NCI-H460 (cell line): Measurements from ENCODE around the gene ROBO2. TPM values are rescaled to one million over a fixed set of nuclear protein-coding genes. Genes with fewer than 3 reads are reported as not detected.

Experiments used
- DNase-seq: peaks from one replicate; pipeline ENCODE4 v3.0.0-alpha.2; 2016; ENCODE audit warnings: low read depth; ENCODE audit errors: extremely low read depth
- total RNA-seq: library from RNA; depleted of rRNA; stranded (reverse); fragments of >200 nt; shearing (Covaris generic); gene quantifications from 2 replicates; pipeline ENCODE4 v1.2.3, GENCODE V29; 2014

Gene ROBO2
- total RNA-seq, 1 experiment from 2014 or later = 0.05 TPM

DNA sequence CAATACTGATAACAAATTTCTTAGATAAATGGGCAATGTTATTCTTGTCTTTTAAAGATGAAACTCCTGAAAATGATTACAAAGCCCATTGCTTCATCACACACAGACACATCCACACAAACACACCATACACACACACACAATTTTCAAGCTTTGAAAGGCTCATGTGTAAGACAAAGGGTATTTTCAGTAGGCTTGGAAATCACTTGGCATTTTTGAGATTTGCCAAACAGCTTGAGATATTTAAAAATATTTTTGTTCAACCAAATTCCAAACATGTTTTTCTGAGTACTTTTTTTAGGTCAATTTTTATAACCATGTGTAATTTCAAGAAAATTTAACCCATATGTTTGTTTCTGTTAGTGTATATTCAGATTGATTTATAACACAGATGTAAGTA, 283.7 kb downstream of the ROBO2 start:
- no peak for DNase-seq

DNA sequence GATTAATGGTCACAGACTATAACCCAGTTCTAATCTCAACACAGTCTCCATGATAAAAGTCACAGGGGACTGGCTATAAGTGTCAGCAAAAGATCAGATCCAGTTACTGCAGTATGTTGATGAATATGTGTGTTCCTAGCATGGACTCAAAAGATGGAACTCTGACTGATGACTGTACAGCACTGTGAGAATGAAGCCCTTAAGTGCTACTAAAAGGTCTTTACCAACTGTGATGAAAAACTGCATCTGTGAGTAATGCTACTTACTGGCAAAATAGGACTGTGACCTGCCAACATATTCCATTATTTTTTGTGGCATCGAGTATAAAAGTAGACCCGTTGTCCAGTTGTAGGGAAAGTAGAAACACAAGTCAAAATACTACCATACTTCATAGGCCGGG, 284.2 kb downstream of the ROBO2 start:
- no peak for DNase-seq

DNA sequence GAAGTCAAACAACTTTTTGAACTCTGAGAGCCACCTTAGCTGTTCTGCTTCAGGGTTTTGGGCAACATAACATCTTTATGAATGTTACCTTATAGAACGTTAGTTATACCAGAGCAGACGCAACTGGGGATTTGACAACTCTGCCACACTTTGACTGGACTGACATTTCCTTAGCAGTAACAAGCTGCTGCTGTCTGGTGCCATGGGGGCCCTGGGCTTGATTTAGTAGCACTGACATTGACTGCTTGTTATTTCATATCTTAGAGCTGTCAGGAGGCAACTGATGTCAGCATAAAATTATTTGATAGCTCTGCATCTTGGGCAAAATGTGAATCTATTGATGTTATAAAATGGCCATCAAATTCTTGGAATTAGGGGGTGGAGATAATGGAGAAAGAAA, 285.4 kb downstream of the ROBO2 start:
- no peak for DNase-seq

DNA sequence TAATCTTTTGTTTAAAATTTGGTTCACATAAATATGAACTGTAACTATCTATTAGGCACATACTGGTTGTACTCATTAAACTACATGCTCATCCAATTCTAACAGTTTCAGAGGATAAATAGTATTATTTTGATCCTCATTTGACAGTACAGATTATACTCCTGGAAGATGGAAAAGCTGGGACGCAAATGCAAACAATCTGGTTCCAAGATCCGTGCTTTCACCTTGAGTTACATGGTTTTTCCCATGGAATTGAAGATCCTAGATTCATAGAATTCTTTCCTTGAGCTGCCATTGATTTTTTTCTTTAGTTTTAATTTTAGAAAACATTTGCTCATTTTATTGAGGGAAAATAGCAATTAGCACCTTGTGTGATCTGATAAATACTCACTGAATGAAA, 285.8 kb downstream of the ROBO2 start:
- DNase-seq = no peak

DNA sequence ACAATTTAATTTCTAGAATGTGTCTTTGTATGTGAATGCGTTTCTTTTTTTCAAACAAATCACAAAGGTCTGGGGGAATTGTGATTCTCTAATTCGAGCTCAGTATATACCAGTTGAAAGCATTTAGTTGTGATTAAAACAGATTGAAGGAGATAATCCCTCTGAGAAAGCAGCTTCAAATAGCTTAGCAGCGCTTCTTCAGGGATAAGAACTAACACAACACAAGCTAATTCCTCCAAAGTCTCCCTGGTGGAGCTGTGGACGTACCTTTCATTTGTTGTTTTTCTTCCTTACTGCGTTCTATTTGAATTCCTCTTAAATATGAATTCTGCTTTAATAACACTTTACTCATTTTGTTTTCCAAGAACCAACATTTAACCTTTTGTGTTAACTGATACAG, 286.7 kb downstream of the ROBO2 start:
- DNase-seq = no peak

DNA sequence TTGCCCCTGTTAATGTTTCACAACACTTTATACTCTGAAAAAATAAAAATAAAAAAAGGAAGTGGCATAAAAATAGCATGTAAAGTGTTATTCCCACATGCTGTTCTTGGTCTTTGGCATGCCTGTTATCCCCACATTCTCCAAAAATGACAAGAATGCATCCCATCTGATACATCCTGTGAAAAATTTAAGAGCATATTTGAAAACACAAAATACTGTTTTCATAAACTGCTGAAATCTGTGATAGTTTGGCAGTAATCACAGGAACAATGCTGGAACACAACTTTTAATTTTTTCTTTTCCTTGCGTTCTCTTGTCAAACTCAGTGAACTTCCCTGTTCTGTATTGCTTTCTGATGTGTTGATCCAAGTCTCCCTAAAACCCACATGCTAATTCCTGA, 288.8 kb downstream of the ROBO2 start:
- no peak for DNase-seq

DNA sequence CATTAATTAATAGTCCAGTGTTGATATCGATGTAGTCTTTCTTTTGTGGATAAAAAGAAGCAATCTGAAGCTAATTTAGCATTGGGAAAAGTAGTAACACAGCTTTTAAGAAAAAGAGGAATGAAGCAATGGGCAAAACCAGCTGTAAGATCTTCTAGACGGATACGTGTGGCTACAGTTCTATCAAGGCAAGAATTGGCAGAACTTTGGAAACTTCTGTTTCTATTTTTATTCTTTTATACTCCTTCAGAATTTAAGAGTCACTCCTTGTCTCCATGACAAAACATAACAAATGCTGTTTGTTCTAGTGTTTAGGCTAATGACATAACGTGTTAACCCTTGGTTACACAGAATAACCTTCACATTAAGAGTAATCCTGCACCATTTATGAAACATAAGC, 289.2 kb downstream of the ROBO2 start:
- DNase-seq = no peak

DNA sequence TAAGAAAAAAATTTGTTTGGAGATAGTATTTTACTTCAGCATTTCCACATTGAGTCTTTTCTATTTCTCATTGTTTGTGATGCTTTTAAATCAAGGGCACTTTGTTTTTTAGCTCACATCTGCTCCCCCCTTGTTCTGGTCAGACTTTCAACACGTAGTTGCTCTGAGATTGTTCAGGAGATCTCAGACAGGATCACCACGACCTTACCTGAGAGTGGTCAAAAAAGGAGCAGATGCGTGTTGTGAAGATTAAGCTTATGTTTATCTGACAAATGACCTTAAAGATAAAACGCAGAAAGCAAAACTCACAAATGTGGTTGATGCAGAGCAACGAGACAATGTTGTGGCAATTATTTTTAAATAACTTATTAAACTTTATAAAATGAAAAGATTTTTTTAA, 298.3 kb downstream of the ROBO2 start:
- no peak for DNase-seq

DNA sequence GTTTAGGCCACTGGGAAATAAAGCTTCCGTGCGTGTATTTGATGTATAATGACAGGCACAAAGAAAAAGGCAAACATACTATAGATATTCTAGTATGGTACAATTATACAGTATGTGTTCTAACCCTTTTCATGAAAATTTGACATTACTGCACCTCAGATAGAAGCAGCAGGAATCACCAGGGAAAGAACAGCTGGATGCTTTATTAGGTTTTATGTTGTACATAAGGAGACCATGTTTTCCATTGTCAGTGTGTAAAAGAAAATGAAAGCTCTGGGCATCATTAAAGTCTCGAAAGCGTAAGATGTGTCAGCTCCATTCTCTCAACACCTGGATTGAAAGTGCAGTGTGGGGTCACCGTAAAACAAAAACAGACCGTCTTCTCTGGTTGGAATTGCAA, 302.1 kb downstream of the ROBO2 start:
- DNase-seq = no peak

DNA sequence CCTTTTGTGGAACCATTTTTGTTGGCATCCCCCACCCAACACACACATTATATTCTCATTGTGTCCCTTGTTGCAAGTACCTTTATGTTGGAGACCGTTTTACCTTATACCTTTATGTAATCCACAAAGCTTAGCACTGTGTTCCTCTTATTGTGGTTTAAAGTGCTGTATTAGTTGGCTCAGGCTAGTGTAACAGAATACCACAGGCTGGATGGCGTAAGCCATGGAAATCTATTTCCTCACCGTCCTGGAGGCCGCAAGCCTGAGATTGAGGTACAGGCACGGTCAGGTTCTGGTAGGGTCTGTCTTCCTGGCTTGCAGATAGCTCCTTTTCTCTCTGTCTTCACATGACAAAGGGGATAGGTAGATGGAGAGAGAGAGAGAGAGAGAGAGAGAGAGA, 302.8 kb downstream of the ROBO2 start:
- DNase-seq = no peak

DNA sequence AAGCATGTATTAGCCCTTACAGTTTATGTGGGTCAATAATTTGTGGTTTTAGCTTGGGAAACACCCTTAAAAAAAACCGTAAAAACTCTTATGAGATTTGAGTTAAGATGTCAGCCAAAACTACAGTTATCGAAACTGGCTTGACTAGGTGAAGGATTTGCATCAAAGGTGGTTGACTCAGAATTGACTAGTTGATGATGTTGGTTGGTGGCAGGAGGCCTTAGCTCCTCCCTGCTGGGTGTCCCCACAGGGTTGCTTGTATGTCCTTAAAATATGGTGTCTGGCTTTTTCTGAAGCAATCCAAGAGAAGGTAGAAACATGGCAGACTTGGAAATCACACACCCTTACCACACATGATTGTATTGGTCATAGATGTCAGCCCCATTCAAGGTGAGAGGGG, 305.1 kb downstream of the ROBO2 start:
- no peak for DNase-seq

DNA sequence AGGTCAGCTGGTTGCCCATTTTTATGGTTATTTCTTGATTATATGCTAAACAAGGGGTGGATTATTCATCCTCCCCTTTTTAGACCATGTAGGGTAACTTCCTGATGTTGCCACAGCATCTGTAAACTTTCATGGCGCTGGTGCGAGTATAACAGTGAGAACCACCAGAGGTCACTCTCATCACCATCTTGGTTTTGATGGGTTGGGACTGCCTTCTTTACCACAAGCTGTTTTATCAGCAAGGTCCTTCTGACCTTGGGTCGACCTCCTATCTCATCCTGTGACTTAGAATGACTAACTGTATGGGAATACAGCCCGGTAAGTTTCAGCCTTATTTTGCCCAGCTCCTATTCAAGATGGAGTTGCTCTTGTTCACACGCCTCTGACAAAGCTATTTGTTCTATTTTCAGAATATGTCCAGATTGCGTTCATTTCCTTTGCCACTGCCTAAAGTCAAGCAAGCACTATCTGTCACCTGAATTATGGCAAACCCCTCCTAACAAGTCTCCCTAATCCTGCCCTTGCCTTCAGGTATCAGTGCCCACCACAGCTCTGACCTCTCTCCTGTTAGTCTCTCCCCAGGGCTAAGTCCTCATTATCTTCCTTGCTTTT, 308.5 kb downstream of the ROBO2 start:
- no peak for DNase-seq

DNA sequence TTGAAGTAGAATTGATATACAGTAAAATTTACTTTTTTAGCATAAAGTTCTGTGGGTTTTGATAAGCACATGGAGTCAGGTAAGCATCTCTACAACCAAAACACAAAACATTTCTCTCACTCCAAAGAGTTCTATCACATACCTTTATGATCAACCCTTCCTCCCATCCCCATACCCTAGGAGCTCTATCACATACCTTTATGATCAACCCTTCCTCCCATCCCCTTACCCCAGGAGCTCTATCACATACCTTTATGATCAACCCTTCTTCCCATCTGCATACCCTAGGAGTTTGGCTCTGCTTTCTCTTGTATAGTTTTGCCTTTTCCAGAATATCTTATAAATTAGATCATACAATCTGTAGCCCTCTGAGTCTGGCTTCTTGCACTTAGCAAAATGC, 315.1 kb downstream of the ROBO2 start:
- DNase-seq = no peak

DNA sequence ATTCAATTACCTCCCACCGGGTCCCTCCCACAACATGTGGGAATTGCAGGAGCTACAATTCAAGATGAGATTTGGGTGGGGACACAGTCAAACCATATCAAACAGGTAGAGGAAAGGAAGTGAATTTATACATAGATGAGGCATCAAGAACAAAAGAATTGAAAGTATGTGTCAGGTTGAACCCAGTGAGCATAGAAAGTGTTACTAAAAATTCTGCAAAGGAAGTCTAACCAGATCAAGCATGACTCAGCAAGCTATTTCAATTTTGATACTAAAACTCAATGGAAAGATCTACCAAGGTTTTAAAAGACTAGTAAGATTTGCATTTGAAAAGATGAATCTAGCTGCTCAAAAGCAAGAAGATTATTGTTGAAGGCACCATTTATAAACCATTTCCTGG, 323.0 kb downstream of the ROBO2 start:
- no peak for DNase-seq

DNA sequence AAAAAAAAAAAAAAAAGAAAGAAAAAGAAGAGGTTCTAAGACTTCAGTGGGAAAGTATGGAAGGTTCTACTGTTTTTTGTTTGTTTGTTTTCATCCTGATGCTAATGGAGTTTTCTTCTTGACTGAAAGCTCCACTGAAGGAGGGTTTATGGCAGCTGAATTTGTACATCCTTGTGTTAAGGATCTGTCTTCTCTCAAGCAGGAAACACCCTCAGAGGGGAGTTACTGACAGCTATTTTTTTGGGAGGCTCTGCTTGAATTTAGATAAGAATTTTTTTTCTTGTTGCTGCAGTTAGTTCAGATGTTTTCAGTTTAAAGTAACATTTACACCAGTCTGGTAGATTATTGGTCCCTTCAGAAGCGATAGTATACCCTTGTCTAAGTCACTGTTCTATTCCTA, 325.3 kb downstream of the ROBO2 start:
- no peak for DNase-seq

DNA sequence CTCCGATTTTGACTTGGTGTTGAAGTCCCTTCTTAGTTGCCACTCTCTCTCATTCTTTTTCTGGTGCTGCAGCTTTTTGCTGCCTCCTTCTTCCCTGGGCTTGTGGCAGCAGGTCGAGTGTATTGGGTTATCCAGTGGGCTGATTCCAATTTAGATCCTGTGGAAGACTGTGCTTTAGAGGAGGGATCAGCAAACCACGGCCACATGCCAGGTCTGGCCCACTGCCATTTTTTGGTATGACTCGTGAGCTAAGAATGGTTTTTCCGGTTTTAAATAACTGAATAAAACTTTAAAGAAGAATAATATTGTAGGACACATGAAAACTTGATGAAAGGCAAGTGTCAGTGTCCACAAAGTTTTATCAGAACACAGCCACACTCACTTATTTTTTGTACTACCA, 330.5 kb downstream of the ROBO2 start:
- DNase-seq = no peak

DNA sequence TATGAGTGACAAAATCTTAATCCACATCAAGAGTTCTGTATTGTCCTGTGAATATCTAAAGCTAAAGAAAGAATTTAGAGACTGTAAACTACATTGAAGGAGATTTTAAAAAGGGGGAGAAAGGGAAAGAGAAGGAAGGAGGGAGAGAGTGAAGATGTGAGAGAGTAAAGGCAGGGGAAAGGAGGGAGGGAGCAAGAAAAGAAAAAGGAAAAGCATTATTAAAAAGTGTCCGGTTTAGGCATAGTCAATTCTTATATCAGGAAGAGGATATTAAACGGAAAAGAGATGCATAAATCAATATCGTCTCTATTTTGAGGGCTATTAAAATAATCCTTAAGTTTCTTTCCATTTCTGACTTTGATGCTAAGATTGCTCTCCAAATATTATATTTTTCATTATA, 332.1 kb downstream of the ROBO2 start:
- DNase-seq = no peak

DNA sequence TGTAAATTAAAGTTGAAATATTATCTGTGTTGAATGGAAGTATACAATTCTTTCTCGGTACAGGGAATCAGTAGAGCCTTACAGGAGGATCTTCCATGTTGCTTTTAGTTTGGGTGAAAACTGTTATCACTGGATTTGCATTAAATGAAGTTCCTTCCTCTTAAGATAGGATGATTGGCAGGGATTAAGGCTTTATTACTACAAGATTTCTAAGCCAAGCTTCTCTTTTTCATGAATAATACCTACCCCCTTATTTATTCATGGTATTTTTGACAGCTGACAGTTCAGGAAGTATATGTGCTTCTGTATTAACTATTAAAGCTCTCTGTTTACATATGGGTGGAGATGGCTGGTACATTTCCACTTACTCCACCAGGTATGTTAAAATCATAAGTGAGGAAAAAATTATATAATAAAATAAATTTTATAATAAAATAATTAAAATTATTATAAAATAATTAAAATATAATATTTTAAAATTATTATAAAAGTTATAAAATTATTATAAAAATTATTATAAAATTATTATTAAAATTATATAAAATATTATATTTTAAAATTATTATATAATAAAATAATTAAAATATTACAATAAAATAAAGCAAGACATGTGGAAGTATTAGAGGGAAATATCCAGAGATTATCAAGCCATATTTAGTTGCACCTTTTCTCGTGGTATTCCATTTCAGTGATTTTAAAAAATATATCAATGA, 332.9 kb downstream of the ROBO2 start:
- DNase-seq = no peak

DNA sequence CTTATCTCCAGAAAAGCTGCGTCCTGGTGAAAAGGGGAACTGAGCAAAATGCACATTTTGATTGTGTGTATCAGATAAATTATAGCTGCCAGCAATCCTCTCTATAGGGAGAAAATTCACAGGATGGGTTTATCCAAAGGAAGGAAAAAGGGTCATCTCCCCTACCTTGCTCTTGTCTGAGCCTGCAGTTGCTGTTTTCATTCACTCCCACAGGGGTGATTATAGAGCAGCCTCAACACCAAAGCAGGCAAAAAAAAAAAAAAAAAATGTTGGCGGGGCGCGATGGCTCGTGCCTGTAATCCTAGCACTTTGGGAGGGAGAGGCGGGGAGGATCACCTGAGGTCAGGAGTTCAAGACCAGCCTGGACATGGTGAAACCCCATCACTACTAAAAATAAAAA, 333.7 kb downstream of the ROBO2 start:
- no peak for DNase-seq

DNA sequence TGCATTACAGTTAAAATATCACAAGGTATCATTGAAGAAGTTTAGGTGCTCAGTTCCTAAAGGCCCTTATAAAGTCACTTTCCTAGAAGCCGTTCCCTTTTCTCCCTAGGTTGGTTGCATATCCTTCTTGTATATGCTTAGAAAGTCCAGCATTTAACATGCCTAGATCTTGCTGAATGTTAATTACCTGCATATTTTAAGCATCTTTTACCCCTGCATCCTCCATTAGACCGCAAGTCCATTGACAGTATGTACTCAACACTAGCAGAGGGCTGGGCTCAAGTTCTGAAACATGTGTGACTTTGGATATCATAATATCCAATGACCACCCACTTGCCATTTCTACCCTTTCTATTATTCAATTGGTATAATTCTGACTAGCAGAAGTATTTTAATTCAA, 336.6 kb downstream of the ROBO2 start:
- no peak for DNase-seq

DNA sequence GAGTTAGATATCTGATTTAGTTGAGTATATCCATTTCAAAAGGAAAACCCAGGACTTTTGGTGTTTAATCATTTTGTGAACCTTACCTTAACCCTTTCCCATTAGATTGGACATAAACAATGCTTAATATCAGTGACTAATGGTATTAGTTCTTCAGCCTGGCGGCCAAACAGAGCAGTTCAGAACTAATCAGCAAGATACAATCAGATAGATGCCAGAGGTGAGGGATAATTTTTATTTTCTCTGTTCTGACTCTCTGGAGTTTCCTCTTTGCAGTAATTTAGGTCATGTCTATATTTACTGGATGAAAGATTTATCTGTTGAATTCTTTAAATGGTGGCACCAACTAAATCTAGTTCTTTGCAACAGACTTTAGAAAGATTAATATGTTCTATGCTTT, 337.8 kb downstream of the ROBO2 start:
- no peak for DNase-seq

DNA sequence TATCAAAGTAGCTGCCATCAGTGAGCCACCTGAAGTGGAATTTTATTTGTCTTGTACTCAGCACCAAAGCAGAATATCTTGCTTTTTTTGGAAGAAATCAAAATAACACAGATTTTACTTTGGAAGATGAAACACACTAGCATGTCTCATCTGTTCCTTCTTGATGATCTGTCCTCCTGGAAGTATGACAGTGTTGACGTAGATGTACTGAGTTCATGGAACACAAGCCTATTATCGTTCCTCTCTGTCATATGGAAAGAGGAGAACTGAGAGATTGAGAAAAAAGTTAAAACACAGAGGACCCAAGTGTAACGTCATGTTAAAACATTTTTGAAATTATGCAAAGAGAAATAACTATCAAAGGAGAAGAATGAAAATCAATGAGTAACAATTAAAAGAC, 340.2 kb downstream of the ROBO2 start:
- no peak for DNase-seq

DNA sequence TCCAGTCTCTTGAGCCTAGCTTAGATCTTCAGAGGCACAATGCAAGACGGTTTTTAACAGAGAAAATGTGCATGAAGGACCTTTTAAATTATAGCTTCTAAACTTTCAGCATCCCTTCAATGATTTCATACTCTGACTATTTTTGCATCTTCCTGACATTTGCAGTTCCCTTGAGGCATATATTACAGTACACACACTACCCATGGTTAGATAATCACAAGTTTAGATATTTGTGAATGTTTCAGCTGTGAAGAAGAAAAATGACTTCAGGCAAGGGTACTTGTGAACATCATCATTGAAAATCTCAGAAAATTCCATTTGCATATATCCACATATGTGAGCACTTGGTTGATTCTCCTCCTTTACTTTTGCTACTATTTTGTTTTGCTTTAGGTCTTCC, 341.5 kb downstream of the ROBO2 start:
- no peak for DNase-seq
